Activated CD4-positive, alpha-beta memory T cell treated with anti-CD3 and anti-CD28 coated beads for 36 hours (primary cell): ENCODE measurements around the gene PDE3B. TPM values are rescaled to one million over a fixed set of nuclear protein-coding genes. Genes with fewer than 3 reads are reported as not detected.
"Not testable (repeated sequence)": the region's sequence is repeated elsewhere in the genome, so short reads cannot be mapped to it uniquely, and the experiment has no call there.

Experiments used
- CTCF ChIA-PET: fragments of 350-600 bp; sonication (Branson Sonifier 250); formaldehyde crosslinking; loops from one replicate; lab custom pipeline; 2021; ENCODE audit warnings: antibody characterized with exemption, inconsistent platforms; lab: Charles Lee
- POLR2A ChIA-PET: fragments of 350-600 bp; sonication (Branson Sonifier 250); formaldehyde crosslinking; loops from one replicate; lab custom pipeline; 2021; ENCODE audit warnings: antibody characterized with exemption; lab: Charles Lee
- DNase-seq: peaks from one replicate; pipeline ENCODE4 v3.0.0-alpha.2; 2020
- H3K27ac Mint-ChIP-seq: one replicate; pipeline ENCODE4 v1.8.0; 2021; ENCODE audit warnings: mixed read lengths
- H3K27me3 Mint-ChIP-seq: one replicate; pipeline ENCODE4 v1.8.0; 2021; ENCODE audit warnings: mixed read lengths
- H3K36me3 Mint-ChIP-seq: one replicate; pipeline ENCODE4 v1.8.0; 2021; ENCODE audit warnings: mixed read lengths
- H3K4me1 Mint-ChIP-seq: one replicate; pipeline ENCODE4 v1.8.0; 2021; ENCODE audit warnings: low read depth, mixed read lengths
- H3K4me3 Mint-ChIP-seq: one replicate; pipeline ENCODE4 v1.8.0; 2021; ENCODE audit warnings: mild to moderate bottlenecking, mixed read lengths
- H3K9me3 Mint-ChIP-seq: one replicate; pipeline ENCODE4 v1.8.0; 2021; ENCODE audit warnings: mixed read lengths
- intact Hi-C: fragments of 100-400 bp; cut with micrococcal nuclease; formaldehyde crosslinking; loops from one replicate; pipeline ENCODE4 v1.15.1; 2023
- total RNA-seq, 2 experiments: library from RNA; stranded (reverse); gene quantifications; one replicate each; pipeline ENCODE4 v1.2.3, GENCODE V29; 2021

The PDE3B gene
- total RNA-seq, 2 experiments from 2014 or later: 21.6 to 21.8 TPM

GRCh38 chr11:14756349-14756748 is 112.7 kb downstream of the PDE3B start:
- DNase-seq: no peak
- H3K4me1 Mint-ChIP-seq: peaks cover 32% of the 10 kb centered on the region
- intact Hi-C loops: no loop called here
- H3K36me3 Mint-ChIP-seq: no peaks in the 10 kb centered on the region
- no peak overlapping the region for H3K4me3 Mint-ChIP-seq
- CTCF ChIA-PET: no interaction called here
- POLR2A ChIA-PET: no interaction called here
- H3K27ac Mint-ChIP-seq: no peak overlapping the region
- peaks cover 2% of the 10 kb centered on the region for H3K9me3 Mint-ChIP-seq
- H3K27me3 Mint-ChIP-seq: no peaks in the 10 kb centered on the region

DNA sequence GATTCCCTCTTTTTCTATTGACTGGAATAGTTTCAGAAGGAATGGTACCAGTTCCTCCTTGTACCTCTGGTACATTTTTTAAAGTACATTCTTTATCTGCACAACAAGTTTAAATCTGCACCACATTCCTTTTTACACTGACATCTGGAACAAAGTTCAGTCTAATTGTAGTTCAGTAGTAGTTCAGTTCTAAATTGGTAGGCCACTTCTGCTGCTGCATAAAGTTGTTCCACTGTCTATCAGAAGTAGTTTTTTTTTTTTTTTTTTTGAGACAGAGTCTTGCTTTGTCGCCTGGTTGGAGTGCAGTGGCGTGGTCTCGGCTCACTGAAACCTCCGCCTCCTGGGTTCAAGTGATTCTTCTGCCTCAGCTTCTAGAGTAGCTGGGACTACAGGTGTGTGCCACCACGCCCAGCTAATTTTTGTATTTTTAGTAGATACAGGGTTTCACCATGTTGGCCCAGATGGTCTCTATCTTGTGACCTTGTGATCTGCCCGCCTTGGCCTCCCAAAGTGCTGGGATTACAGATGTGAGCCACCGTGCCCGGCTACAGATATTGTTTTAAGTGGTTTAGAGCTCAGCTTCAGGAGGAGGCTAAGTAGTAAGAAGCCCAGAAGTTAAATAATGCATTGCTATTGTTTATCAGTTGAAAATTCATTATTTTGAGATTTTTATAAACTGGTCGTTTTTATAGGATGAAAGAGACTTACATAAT is 115.9 kb downstream of the PDE3B start:
- peaks cover 13% of the 10 kb centered on the region for H3K4me1 Mint-ChIP-seq
- DNase-seq, H3K36me3 Mint-ChIP-seq, POLR2A ChIA-PET, H3K27me3 Mint-ChIP-seq, H3K27ac Mint-ChIP-seq, H3K9me3 Mint-ChIP-seq, H3K4me3 Mint-ChIP-seq: not testable (repeated sequence)
- CTCF ChIA-PET: interaction anchor here (0.6 kb wide), 1 partner anchor 15 kb away, joined by 3 read pairs; no protein-coding TSS in a partner anchor
- intact Hi-C loops: loop anchor here (10.0 kb wide), 2 partner anchors 295 to 405 kb away; partner anchors contain the start of gene RRAS2

DNA sequence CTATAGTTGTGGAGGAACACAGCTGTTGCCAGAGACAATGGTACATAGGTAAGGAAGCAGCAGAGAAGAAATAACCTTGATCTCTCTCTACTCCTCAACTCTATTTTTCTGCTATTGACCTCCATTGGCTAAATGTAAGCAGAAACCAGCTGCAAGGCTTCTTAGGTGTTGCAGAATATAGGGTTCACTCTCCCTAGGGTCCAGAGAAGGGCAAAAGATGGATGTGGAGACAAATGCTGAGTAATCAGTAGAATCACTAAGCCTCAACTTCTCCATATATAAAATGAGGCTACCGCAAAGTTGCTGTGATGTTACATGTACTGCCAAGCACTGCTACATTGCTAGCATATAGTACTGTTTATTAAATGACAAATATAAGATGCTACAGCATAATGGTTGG is 120.6 kb downstream of the PDE3B start:
- intact Hi-C loops: loop anchor here (10.0 kb wide), 2 partner anchors 291 to 409 kb away; partner anchors contain the start of gene RRAS2
- Mint-ChIP-seq H3K4me1 (peaks cover 28% of the 10 kb centered on the region), H3K9me3 (no peaks in the 10 kb centered on the region), H3K27me3 (no peaks in the 10 kb centered on the region), H3K27ac (no peak overlapping the region), H3K4me3 (no peak overlapping the region), H3K36me3 (no peaks in the 10 kb centered on the region)
- POLR2A ChIA-PET: interaction anchor here (4.0 kb wide), 1 partner anchor 119 kb away, joined by 30 read pairs; the partner anchor contains the start of gene PDE3B
- DNase-seq: no peak
- CTCF ChIA-PET: interaction anchor here (0.8 to 3.6 kb wide), 4 partner anchors 10 to 143 kb away, joined by 3 to 20 read pairs (median 8); no protein-coding TSS in a partner anchor

DNA sequence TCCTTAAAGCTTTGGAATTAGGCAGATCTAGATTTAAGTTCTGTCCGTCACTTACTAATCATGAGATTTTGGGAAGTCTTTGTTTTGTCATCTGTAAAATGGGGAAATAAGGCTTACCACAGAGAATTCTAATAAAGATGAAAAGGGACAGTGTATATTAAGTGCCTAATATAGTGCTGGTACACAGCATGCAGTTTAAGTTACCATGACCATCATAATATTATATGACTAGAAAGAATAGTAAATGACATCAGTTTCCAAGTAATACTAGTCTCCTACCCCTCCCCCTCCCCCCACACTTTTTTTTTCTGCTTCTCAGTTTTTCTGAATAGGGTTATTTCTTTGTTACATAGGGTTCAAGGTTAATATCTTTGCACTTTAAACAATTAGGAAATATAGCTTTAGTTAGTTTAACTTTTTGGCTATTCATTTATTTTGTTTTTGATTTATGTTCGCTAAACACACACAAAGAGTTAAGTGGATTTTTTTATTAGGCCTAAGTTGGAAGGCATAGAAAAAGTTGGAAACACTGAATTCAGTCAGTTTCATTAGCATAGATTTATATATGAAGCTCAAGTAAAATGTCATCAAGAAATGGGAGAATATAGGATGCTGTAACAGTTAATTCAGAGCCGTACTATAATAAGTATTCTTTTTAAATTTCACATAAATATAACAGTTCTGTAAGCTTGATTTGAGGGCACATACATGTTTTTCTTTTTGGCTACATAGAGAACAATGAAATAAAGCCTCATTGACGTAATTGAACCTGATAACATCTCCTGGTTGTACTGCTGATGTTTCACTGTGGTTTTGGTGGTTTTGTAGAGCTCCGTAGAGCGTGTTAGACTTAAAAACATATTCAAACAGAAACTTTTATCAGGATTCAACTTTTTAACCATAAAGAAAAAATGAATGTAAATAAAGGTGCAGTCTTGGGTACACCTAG is 121.2 kb downstream of the PDE3B start:
- H3K27me3 Mint-ChIP-seq: no peaks in the 10 kb centered on the region
- POLR2A ChIA-PET: interaction anchor here (1.1 to 4.0 kb wide), 5 partner anchors 120 to 244 kb away, joined by 4 to 30 read pairs (median 5); partner anchors contain the start of genes CYP2R1, PDE3B and PSMA1
- H3K36me3 Mint-ChIP-seq: no peaks in the 10 kb centered on the region
- DNase-seq: peak; percentile 31
- H3K9me3 Mint-ChIP-seq: no peaks in the 10 kb centered on the region
- H3K27ac Mint-ChIP-seq: no peak overlapping the region
- CTCF ChIA-PET: interaction anchor here (0.7 to 3.6 kb wide), 11 partner anchors 9 to 244 kb away, joined by 3 to 20 read pairs (median 4); no protein-coding TSS in a partner anchor
- peaks cover 30% of the 10 kb centered on the region for H3K4me1 Mint-ChIP-seq
- peak overlapping the region; percentile 48 for H3K4me3 Mint-ChIP-seq
- intact Hi-C loops: loop anchor here (1.0 to 10.0 kb wide), 8 partner anchors 15 to 410 kb away; partner anchors contain the start of genes PSMA1 and RRAS2

DNA sequence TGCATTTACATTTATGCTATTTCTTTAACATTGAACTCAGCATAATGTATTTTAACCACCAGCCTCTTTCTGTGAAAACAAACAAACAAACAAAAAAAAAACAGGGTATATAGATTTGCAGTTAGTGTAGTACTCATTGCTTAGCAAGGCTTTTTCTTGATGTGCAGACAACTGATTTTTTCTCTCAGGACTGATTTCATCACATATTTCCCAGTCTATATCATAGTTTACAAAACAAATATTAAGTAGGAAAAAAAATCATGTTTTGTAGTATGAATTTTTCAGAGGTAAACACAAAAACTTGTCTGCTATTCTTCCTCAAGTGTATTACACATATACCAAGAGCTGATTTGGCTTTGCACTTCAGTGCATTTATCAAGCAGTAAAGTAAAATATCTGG is 123.0 kb downstream of the PDE3B start:
- no peak for DNase-seq
- ChIA-PET POLR2A (interaction anchor here (1.1 to 4.0 kb wide), 4 partner anchors 122 to 246 kb away, joined by 3 to 30 read pairs (median 6); partner anchors contain the start of genes CYP2R1, PDE3B and PSMA1), CTCF (interaction anchor here (0.6 to 3.6 kb wide), 6 partner anchors 23 to 225 kb away, joined by 3 to 20 read pairs (median 3); no protein-coding TSS in a partner anchor)
- Mint-ChIP-seq H3K4me1 (peaks cover 42% of the 10 kb centered on the region), H3K4me3 (no peak overlapping the region), H3K27ac (no peak overlapping the region), H3K9me3 (no peaks in the 10 kb centered on the region), H3K36me3 (peaks cover 2% of the 10 kb centered on the region), H3K27me3 (no peaks in the 10 kb centered on the region)
- intact Hi-C loops: loop anchor here (1.0 to 10.0 kb wide), 4 partner anchors 54 to 412 kb away; partner anchors contain the start of gene RRAS2

- peak; percentile 18 for DNase-seq
- intact Hi-C loops: loop anchor here (2.0 to 10.0 kb wide), 4 partner anchors 16 to 414 kb away; partner anchors contain the start of gene RRAS2
- H3K27ac Mint-ChIP-seq: peak overlapping the region; percentile 20
- H3K4me1 Mint-ChIP-seq: peaks cover 46% of the 10 kb centered on the region
- ChIA-PET POLR2A (interaction anchor here (0.9 to 2.0 kb wide), 4 partner anchors 123 to 268 kb away, joined by 3 to 13 read pairs (median 4); partner anchors contain the start of gene PDE3B), CTCF (interaction anchor here (0.9 to 1.8 kb wide), 5 partner anchors 123 to 139 kb away, joined by 3 to 6 read pairs (median 4); partner anchors contain the start of genes CYP2R1 and PDE3B)
- H3K9me3 Mint-ChIP-seq: no peaks in the 10 kb centered on the region
- H3K36me3 Mint-ChIP-seq: peaks cover 4% of the 10 kb centered on the region
- H3K4me3 Mint-ChIP-seq: no peak overlapping the region
- no peaks in the 10 kb centered on the region for H3K27me3 Mint-ChIP-seq
These were observed 125.1 kb downstream of the PDE3B start for GRCh38 chr11:14768526-14769188.

DNA sequence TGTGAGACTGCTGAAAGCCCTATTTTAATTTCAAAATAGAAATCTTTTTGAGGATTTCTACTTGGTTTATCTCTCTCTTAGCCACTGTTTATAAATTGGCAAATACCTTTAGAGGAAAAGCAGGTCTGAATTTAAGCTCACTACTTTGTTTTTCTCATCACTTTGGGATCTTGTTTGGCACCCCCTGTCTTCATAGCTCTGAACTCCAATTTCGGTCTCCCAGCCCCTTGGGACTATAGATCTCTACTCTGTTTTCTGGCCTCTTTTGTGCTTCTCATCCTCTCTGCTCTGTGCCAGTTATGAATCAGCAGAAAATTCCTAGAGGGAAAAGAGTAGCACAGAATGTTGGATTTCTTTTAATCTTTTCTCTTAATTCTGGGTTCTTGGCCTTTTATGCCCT is 130.2 kb downstream of the PDE3B start:
- H3K9me3 Mint-ChIP-seq: no peaks in the 10 kb centered on the region
- no peaks in the 10 kb centered on the region for H3K27me3 Mint-ChIP-seq
- no peak overlapping the region for H3K27ac Mint-ChIP-seq
- CTCF ChIA-PET: interaction anchor here (0.6 to 1.6 kb wide), 7 partner anchors 9 to 230 kb away, joined by 3 to 7 read pairs (median 4); partner anchors contain the start of gene PDE3B
- peaks cover 20% of the 10 kb centered on the region for H3K36me3 Mint-ChIP-seq
- intact Hi-C loops: no loop called here
- POLR2A ChIA-PET: no interaction called here
- peaks cover 44% of the 10 kb centered on the region for H3K4me1 Mint-ChIP-seq
- DNase-seq: peak; percentile 16
- no peak overlapping the region for H3K4me3 Mint-ChIP-seq

- H3K4me1 Mint-ChIP-seq: peaks cover 43% of the 10 kb centered on the region
- POLR2A ChIA-PET: no interaction called here
- H3K27ac Mint-ChIP-seq: no peak overlapping the region
These were observed 131.1 kb downstream of the PDE3B start for GRCh38 chr11:14774721-14775120.

GRCh38 chr11:14775897-14776296 is 132.3 kb downstream of the PDE3B start:
- intact Hi-C loops: no loop called here
- Mint-ChIP-seq H3K4me1 (peaks cover 45% of the 10 kb centered on the region), H3K36me3 (peaks cover 32% of the 10 kb centered on the region), H3K9me3 (peaks cover 3% of the 10 kb centered on the region), H3K27me3 (no peaks in the 10 kb centered on the region), H3K27ac (no peak overlapping the region), H3K4me3 (no peak overlapping the region)
- no peak for DNase-seq
- CTCF ChIA-PET: no interaction called here
- POLR2A ChIA-PET: no interaction called here

More at GRCh38 chr11:14774721-14775120, 131.1 kb downstream of the PDE3B start:
- Mint-ChIP-seq H3K36me3 (peaks cover 26% of the 10 kb centered on the region), H3K9me3 (no peaks in the 10 kb centered on the region), H3K4me3 (no peak overlapping the region), H3K27me3 (no peaks in the 10 kb centered on the region)
- intact Hi-C loops: no loop called here
- CTCF ChIA-PET: interaction anchor here (1.6 kb wide), 2 partner anchors 10 to 134 kb away, joined by 5 read pairs; no protein-coding TSS in a partner anchor
- no peak for DNase-seq

DNA sequence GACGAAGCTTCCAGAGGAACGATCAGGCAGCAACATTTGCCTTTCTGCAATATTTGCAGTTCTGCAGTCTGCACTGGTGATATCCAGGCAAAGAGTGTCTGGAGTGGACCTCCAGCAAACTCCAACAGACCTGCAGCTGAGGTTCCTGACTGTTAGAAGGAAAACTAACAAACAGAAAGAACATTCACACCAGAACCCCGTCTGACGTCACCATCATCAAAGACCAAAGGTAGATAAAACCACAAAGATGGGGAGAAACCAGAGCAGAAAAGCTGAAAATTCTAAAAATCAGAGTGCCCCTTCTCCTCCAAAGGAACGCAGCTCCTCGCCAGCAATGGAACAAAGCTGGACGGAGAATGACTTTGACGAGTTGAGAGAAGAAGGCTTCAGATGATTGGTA is 134.9 kb downstream of the PDE3B start:
- intact Hi-C loops, H3K27ac Mint-ChIP-seq, H3K27me3 Mint-ChIP-seq, DNase-seq, POLR2A ChIA-PET, H3K4me3 Mint-ChIP-seq: not testable (repeated sequence)
- Mint-ChIP-seq H3K9me3 (peaks cover 22% of the 10 kb centered on the region), H3K36me3 (peaks cover 49% of the 10 kb centered on the region), H3K4me1 (peaks cover 42% of the 10 kb centered on the region)
- CTCF ChIA-PET: interaction anchor here (0.6 kb wide), 1 partner anchor 258 kb away, joined by 4 read pairs; no protein-coding TSS in a partner anchor
